GM18526 (cell line): ENCODE data around the gene SLC8A2.

ENCODE experiments used
- POLR2A ChIP-seq: IDR thresholded peaks from 3 replicates; pipeline ENCODE4 v1.6.1; 2011; ENCODE audit not compliant: insufficient read length; ENCODE audit errors: extremely low read depth

Gene SLC8A2

DNA sequence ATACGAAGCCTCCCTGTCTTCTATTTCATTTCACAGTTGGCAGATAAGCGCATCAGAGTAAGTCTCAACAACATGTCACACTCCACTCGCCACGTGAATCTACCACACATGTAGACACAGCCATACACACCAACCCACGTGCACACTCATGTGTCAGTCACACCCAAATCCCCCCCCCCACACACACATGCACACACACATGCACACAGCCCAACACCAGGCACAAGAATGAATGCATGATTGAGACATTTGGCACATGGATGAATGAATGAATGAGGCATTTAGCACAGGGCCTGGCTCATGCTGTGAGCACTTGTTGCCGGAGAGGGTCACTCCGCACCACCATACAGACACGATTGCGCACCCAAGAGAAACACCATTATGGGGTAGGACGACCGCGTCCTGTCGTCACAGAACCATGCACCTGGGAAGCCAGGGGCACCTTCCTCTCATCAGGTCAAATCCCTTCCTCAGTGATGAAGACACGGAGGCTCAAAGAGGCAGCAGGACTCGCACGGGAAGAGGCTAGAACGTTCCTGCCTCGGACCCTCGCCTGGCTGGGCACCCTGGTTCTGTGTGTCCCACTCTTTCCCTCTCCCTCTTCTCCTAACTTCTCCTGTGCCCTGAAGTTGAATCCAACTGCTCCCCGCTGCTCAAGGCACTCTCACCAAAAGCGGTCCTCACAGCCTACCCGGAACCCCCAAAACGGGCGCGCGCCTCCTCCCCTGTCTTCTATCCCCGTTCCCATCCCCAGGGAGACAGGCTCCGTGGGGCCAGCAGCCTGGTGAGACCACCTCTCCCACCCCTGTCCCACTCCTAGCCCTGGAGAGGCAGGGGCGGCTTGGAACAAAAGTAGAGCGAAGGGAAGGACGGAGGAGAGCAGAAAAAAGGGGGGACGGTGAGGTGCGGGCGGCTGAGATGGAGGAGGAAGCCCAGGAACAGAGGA is 53.7 kb downstream of the SLC8A2 start:
- no peak for TF ChIP-seq POLR2A

DNA sequence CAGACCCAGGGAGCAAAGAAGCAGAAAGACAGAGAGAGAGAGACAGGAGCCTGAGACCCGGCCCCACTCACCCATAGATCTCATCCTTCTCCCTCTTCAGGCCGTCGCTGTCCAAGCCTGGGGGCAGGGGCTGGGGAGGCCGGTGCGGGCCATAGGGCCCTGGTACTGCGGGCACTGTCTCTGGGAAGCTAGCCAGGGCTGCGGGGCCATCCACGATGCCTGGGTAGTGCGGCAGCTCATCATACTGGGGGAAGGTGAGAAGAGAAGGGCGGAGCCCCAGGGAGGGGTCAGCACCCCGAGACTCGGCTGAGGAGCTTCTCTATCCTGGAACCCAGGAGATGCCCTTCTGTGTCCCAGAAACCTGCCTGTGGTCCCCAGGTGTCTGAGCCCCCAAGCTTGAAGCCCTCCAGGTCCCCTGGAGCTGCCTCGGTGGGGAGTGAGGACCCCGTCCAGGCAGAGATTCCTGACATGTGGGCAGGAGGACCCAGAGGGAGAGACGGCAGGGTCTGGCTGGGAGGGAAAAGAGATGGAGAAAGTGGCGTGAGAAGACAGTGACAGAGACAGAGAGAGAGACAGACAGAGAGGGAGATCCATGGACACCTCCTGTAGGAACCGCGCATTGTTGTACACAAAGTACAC is 54.5 kb downstream of the SLC8A2 start:
- TF ChIP-seq POLR2A, result no peak

DNA sequence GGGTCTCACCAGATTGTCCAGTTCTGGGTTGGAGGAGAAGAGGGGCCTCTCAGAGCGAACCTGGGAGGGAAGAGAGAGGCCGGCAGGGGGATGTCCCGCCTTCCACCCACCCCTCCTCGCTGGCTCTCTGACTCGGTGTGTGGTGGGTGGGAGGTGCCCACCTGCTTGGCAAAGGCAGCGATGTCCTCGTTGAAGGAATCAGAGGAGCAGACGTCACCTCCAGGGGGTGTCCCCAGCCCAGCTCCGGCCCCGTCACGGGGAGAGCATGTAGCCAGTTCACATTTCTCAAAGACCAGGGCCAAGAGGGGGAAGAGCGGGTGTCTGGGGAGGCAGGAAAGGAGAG is 55.1 kb downstream of the SLC8A2 start:
- TF ChIP-seq POLR2A, result no peak

DNA sequence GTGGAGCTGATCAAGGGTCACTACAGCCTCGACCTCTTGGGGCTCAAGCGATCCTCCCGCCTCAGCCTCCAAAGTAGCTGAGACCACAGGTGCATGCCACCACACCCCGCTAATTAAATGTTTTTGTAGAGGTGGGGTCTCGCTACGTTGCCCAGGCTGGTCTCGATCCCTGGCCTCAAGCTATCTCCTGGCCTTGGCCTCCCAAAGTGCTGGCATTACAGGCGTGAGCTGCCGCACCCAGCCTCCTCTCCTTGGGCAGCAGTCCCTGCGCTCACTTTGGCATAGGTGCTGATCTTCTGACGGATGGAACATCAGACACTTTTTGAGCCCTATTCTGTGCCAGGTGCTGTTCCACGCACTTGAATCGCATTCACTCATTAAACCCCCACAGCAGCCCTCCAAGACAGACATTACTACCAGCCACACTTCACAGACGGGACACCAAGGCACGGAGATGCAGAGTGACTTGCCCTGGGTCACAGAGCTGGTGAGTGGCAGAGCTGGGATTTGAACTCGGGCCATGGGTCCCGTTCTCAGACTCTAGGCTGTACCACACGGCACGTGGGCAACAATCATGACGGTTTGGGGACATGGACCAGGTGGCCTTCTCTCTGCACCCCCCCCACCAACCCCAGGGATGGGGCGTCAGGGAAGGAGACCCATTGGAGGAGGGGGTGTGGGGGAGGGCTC is 55.6 kb downstream of the SLC8A2 start:
- no peak for TF ChIP-seq POLR2A

DNA sequence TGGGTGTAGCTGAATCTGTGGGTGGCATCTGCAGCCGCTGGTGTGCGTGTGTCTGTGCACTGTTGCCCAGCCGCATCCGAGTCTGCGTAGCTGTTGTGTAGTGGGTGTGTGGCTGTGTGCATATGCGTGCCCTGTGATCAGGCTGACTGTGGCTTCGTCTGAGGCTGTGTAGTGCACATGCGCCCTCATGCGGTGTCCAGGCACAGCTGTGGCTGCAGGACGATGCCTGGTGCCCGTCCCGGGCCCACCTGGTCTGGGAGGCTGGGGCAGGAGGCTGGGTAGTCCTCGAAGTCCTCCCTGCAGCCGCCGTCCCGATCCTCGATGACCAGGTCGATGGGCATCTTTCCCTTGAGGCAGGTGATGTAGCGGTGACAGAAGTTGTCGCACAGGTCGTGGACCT is 57.2 kb downstream of the SLC8A2 start:
- no peak for TF ChIP-seq POLR2A

DNA sequence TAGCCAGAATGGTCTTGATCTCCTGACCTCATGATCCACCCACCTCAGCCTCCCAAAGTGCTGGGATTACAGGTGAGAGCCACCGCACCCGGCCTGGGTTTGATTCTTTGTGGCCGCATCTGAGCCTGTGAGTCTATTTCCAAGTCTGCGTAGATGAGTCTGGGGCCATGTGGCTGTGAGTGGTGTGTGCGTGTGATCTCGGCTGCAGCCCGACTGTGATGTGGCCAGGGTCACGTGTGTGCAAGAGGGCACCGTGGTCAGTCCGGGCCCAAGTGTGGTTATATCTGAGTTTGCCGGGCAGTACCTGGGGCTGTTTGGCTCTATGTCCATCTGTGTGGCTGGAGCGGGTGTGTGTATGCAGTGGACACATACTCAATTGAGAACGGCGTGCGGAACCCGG is 57.8 kb downstream of the SLC8A2 start:
- TF ChIP-seq POLR2A, result no peak

DNA sequence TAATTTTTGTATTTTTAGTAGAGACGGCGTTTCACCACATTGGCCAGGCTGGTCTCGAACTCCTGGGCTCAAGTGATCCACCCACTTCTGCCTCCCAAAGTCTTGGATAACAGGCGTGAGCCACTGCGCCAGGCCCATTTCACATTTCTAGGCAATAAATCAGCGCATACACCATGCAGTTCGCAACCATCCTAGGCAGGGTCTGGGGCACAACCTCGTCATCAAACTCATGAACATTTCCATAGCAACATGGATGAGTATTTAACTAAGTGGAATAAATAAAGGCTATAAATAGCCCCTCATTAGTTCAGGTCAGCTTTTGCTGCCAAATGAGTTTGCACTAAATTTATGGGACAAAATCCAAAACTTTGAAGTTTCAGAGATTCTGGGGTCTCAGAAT is 60.6 kb downstream of the SLC8A2 start:
- TF ChIP-seq POLR2A, result no peak

DNA sequence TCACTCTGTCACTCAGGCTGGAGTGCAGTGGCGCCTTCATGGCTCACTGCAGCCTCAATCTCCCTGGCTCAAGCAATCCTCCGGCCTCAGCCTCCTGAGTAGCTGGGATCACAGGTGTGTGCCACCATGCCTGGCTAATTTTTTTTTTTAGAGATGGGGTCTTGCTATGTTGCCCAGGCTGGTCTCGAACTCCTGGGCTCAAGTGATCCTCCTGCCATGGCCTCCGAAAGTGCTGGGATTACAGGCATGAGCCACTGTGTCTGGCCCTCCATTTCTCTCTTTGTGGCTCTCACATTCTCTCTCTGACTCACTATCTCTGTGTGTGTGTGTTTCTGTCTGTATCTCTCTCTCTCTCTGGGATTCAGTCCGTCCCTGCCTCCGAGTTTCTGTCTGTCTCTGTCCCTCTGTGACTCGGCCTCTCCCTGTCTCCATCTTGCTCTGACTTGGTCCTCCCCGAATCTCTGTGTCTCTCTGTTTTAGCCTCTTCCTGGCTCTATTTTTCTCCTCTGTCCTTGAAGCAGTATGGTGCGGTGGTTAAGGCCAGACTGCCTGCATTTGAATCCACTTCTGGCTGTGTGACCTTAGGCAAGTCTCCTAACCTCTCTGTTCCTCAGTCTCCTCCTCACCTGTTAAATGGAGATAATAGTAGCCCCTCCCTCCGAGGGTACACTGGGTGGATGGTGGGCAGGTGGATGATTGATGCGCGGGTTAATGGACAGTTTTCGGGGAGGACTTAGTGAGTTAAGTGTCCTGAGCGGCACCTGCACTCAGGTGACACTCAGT is 63.3 kb downstream of the SLC8A2 start:
- no peak for TF ChIP-seq POLR2A

DNA sequence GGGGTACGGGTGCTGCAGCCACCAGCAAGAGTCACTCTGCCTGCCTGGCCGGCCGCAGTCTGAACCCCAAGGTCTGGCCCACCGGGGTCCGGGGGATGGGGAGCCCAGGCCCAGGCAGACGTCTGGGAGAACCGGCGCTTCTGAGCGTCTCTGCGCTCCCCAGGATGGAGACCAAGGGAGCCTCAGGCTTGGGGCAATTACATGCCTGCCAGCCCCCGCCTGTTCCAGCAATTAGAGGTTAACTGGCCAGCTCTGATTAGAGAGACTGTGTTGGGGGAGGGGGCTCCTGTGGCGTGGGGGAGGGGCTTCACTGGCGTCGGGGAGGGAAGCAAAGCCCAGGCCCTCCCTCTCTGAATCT is 64.3 kb downstream of the SLC8A2 start:
- TF ChIP-seq POLR2A, result no peak

DNA sequence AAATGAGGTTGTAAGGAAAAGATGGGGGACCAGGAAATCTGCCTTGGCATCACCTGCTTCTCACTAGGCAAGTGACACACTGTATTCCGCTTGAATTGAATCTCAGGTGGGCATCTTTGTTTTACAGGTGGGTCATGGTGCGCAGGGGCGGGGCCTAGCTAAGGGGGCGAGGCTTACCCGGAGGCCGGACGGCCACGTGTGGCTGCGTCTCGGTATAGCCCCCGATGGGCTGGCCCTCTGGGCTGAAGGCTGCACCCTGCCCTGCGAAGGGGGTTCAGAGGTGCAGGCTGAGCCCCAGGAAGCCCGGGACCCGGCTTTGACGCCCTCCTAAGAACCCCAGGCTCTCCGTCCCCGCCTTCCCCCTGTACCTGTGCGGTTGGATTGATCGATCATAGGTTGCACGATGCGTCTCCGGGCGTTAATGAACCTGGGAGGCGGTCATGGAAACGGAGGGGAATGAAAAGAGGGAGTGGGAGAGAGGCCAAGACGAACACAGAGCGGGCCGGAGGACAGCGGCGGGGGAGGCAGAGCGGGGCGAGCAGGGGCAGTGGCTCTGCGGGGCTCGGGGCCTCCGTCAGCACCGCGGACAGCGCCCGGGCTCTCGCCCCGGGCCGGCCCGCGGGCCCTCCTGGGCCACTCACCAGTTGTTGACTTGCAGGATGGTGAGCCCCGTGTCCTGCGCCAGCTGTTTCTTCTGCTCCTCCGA is 64.8 kb downstream of the SLC8A2 start:
- TF ChIP-seq POLR2A, result no peak

DNA sequence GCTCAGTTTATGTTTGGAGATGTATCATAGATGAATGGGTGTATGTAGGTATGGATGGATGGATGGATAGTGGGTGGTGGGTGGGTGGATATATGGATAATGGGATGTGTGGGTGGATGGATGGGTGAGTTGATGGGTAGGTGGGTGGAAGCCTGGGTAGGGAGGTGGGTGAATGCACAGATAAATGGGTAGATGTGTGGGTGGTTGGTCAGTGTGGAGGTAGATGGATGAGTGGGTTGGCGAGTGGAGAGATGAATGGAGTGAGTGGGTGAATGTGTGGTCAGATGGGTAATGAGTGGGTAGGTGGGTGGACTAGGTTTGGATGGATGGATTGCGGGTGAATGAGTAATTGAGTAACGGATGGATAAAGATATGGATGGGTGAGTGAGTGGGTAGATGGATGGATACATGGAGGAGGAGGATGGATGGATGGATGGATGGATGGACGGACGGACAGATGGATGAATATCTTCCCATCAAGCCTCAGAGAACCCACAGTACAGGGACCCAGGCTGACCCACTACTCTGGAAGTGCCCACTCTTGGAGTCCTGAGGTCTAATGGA is 65.8 kb downstream of the SLC8A2 start:
- TF ChIP-seq POLR2A, result no peak

DNA sequence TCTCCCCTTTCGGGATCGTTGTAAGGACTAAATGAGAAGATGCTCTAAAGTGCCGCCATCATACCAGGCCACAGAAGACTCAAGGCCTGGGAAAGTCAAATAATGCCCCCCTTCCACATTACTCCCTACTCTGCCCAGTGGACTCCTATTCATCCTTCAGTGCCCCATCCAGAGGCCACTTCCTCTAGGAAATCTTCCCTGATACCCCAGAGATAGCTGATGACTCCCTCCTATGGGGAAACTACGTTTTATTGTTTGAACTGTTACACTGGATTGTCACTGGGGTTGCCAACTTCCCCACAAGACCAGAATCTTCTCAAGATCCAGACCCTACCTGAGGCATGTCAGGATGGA is 66.5 kb downstream of the SLC8A2 start:
- no peak for TF ChIP-seq POLR2A

DNA sequence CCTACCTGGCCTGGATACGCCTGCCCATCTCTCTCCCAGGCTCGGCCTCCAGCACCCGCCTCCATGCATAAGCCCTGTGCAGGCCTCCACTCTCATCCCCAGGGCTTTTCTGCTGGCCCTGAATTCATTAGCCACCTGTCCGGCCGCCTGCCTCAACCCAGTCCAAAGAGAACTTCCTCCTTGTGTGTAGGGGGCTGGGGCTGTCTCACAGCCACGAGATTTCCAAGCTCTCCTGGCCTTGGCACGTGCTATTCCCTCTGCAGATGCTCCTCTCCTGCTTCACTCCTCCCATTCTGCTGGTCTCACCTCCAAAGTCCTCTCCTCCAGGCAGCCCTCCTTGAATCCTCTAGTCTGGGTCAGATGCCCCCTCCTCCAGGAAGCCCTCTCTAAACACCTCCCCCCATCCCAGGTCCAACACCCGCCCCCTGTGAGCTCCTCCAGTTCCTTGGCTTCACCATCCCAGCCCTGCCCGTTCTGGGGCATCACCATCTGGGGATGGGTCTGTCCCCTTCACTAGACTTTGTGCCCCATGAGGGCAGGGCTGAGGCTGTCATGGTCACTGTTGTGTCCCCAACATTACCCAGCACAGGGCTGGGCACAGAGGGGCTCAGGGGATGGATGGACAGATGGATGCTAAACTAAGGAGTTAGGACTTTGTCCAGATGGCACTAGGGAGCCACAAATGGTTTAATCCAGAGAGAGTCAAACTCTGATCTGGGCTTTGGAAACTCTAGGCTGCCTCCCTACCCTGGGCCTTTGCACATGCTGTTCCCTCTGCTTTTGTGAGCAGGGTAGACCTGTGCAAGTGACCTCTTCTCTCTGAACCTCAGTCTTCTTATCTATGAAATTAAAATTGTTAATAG is 67.1 kb downstream of the SLC8A2 start:
- TF ChIP-seq POLR2A, result no peak

DNA sequence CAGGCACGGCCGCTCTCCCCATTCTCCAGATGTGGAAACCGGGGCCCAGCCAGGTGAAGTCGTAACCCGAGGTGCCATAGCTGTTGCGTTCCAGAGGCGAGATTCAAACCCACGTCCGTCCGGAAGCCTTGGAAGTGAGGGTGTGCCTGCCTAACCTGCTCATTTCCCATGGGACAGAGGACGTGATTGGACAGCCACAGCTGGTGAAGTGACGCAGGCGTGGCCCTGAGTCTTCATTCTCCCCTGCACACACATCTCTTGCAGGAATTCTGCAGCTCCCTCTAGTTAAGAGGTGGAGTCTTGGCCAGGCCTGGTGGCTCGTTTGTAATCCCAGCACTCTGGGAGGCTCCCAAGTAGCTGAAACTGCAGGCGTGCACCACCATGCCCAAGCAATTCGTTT is 69.2 kb downstream of the SLC8A2 start:
- TF ChIP-seq POLR2A, result no peak
